K562 (cell line): ENCODE results near the gene VEGFB. TPM values are rescaled to one million over a fixed set of nuclear protein-coding genes. Genes with fewer than 3 reads are reported as not detected.
A peak's percentile ranks its signal among the peaks of the same experiment; 100 is the strongest.

ENCODE experiments used
- ATF6 ChIP-seq: sonication (generic); formaldehyde crosslinking; IDR thresholded peaks from 2 replicates; pipeline ENCODE4 v1.4.0; 2020; ENCODE audit warnings: mild to moderate bottlenecking, missing genetic modification reagents
- BRCA1 ChIP-seq, 2 experiments: fragments of 450-650 bp in 1 of 2; sonication (generic) in 1 of 2; formaldehyde crosslinking in 1 of 2; IDR thresholded peaks; 2 replicates each; pipeline versions ENCODE4 v1.5.0 to v1.6.1; 2017 to 2020; ENCODE audit warnings: mild to moderate bottlenecking in 1 of 2, missing genetic modification reagents in 1 of 2
- C11orf30 ChIP-seq: fragments of 450-650 bp; IDR thresholded peaks from 2 replicates; pipeline ENCODE4 v1.6.1; 2016; ENCODE audit warnings: low read depth, mild to moderate bottlenecking
- CREM ChIP-seq: IDR thresholded peaks from 2 replicates; pipeline ENCODE4 v1.6.1; 2014; ENCODE audit warnings: antibody characterized with exemption, low read depth
- E2F1 ChIP-seq: sonication (generic); formaldehyde crosslinking; IDR thresholded peaks from 2 replicates; pipeline ENCODE4 v1.8.1; 2023; ENCODE audit warnings: mild to moderate bottlenecking, missing genetic modification reagents, moderate library complexity
- ELK3 ChIP-seq: fragments of 450-650 bp; formaldehyde crosslinking; IDR thresholded peaks from 2 replicates; pipeline ENCODE4 v1.4.0; 2020; ENCODE audit warnings: mild to moderate bottlenecking
- KDM5B ChIP-seq: fragments of 200-600 bp; sonication (generic); IDR thresholded peaks from 2 replicates; pipeline ENCODE4 v1.6.1; 2012; ENCODE audit warnings: low read depth, mild to moderate bottlenecking, moderate library complexity, low read length, control low read depth, inconsistent platforms; ENCODE audit not compliant: insufficient replicate concordance
- MAZ ChIP-seq, 2 experiments: fragments of 450-650 bp in 1 of 2; sonication (generic) in 1 of 2; formaldehyde crosslinking; IDR thresholded peaks in 1 of 2; conservative IDR thresholded peaks in 1 of 2; 2 replicates each; pipeline versions ENCODE4 v1.4.0 to v1.5.0; 2020; ENCODE audit warnings: mild to moderate bottlenecking in 1 of 2, missing genetic modification reagents in 1 of 2
- PML ChIP-seq: IDR thresholded peaks from 2 replicates; pipeline ENCODE4 v1.6.1; 2012; ENCODE audit warnings: low read length, inconsistent platforms
- RBM34 ChIP-seq: fragments of 200-400 bp; formaldehyde crosslinking; IDR thresholded peaks from 2 replicates; pipeline ENCODE4 v1.6.1; 2018; ENCODE audit warnings: low read length, borderline replicate concordance; ENCODE audit not compliant: insufficient read depth
- RCOR1 ChIP-seq, 2 experiments: IDR thresholded peaks; 2 replicates each; pipeline ENCODE4 v1.6.1; 2012; ENCODE audit warnings: low read depth in 2 of 2, low read length in 2 of 2, borderline replicate concordance in 1 of 2, improper control_type of control experiment in 1 of 2
- SAFB2 ChIP-seq: fragments of 200-400 bp; formaldehyde crosslinking; IDR thresholded peaks from 2 replicates; pipeline ENCODE4 v1.6.1; 2018; ENCODE audit warnings: borderline replicate concordance, low read length, low read depth, moderate library complexity; ENCODE audit not compliant: severe bottlenecking
- SMAD3 ChIP-seq: fragments of 450-650 bp; formaldehyde crosslinking; conservative IDR thresholded peaks from 2 replicates; pipeline ENCODE4 v1.4.0; 2020; ENCODE audit warnings: mild to moderate bottlenecking
- SMAD4 ChIP-seq: fragments of 250-450 bp; sonication (Bioruptor Pico); conservative IDR thresholded peaks from 2 replicates; pipeline ENCODE4 v1.8.0; 2021; ENCODE audit warnings: inconsistent platforms, mild to moderate bottlenecking, moderate library complexity
- ZHX1 ChIP-seq: fragments of 150-350 bp; conservative IDR thresholded peaks from 2 replicates; pipeline ENCODE4 v1.6.1; 2014; ENCODE audit warnings: low read length
- ZNF146 ChIP-seq: IDR thresholded peaks from one replicate; pipeline ENCODE4 v1.6.1; 2018; ENCODE audit warnings: missing compliant biosample characterization; ENCODE audit not compliant: unreplicated experiment
- ZNF253 ChIP-seq: fragments of 250-450 bp; sonication (Bioruptor Pico); conservative IDR thresholded peaks from 2 replicates; pipeline ENCODE4 v1.6.1; 2021; ENCODE audit warnings: mild to moderate bottlenecking
- polyA plus RNA-seq, 8 experiments: library from polyadenylated mRNA; depleted of rRNA in 4 of 8; stranded (reverse) in 5 of 8; unstranded in 3 of 8; fragments of >200 nt; fragmentation: Nextera tagmentation in 2 of 8; fragmentation: Illumina TruSeq in 1 of 8; extraction: Ambion mirVana in 2 of 8; extraction: Trizol in 1 of 8; gene quantifications; 2 replicates each; pipeline versions ENCODE4 v1.2.1 to v1.2.3, GENCODE V29; 2011 to 2014; ENCODE audit warnings: inconsistent platforms in 1 of 8, missing spikeins in 1 of 8
- total RNA-seq, 7 experiments: library from RNA; depleted of rRNA in 6 of 7; stranded (reverse); fragments of >200 nt in 6 of 7; fragmentation: Illumina TruSeq in 2 of 7; extraction: Trizol in 2 of 7; gene quantifications; 2 replicates each; pipeline versions ENCODE4 v1.2.1 to v1.2.3, GENCODE V29; 2011 to 2021; ENCODE audit warnings: low replicate concordance in 1 of 7

VEGFB gene
- total and polyA plus RNA-seq, 9 of the 15 experiments (the other 6 are each of a cell fraction or from before 2014, with no cell fraction given) = 11.0 to 83.4 (median 25.7) TPM

- TF ChIP-seq ELK3 (CRISPR knock-in tag) (no peak), BRCA1 (IDR thresholded peaks at IDR 0.05) (no peak), BRCA1 (CRISPR knock-in tag; IDR thresholded peaks at IDR 0.05) (no peak), E2F1 (peak; percentile 74), C11orf30 (no peak), PML (no peak), KDM5B (peak; percentile 62), MAZ (CRISPR knock-in tag; conservative IDR thresholded peaks at IDR 0.05 in 1 of 2, IDR thresholded peaks at IDR 0.05 in 1 of 2) (peak; percentile 91 to 92), ZNF253 (CRISPR knock-in tag) (no peak), RBM34 (no peak), ATF6 (CRISPR knock-in tag) (0 out of 2 replicates have a peak, but pooled peaks have one; percentile 55), RCOR1 (IDR thresholded peaks at IDR 0.05; ENCODE audit: borderline replicate concordance in 1 of 2, low read depth in 2 of 2, low read length in 2 of 2) (peak in 1 of 2 experiments; percentile 13; a peak in 1 of 4 replicates), CREM (peak; percentile 54; the same call in 1 of the 2 replicates), SAFB2 (no peak), ZNF146 (CRISPR knock-in tag) (peak; percentile 5), SMAD4 (CRISPR knock-in tag) (0 out of 2 replicates have a peak, but pooled peaks have one; percentile 67), ZHX1 (no peak), SMAD3 (CRISPR knock-in tag) (no peak)
Measured at GRCh38 chr11:64246871-64247728, 12.7 kb downstream of the VEGFB start, which contains the start of gene PPP1R14B (continued).
